GM21423 (cell line): Measurements from ENCODE around the gene DNM1.
A peak's percentile ranks its signal among the peaks of the same experiment; 100 is the strongest.

Experiments
- ATAC-seq: cut with Tn5 transposase; IDR thresholded peaks from one replicate; pipeline ENCODE4 v1.9.1; 2021; ENCODE audit warnings: mild to moderate bottlenecking, moderate library complexity; ENCODE audit not compliant: unreplicated experiment

The DNM1 gene

GRCh38 chr9:128204858-128205257, 1.7 kb downstream of the DNM1 start:
- ATAC-seq: no peak

GRCh38 chr9:128205296-128205944, 2.2 kb downstream of the DNM1 start:
- no peak for ATAC-seq

GRCh38 chr9:128206484-128206883, 3.3 kb downstream of the DNM1 start:
- no peak for ATAC-seq

- ATAC-seq: no peak
Measured at GRCh38 chr9:128206916-128207910, 4.0 kb downstream of the DNM1 start.

- ATAC-seq: no peak
Measured at GRCh38 chr9:128208386-128208785, 5.2 kb downstream of the DNM1 start.

- ATAC-seq: no peak
Measured at GRCh38 chr9:128208946-128209669, 5.9 kb downstream of the DNM1 start.

GRCh38 chr9:128211186-128211980, 8.2 kb downstream of the DNM1 start:
- no peak for ATAC-seq

GRCh38 chr9:128211981-128212281, 8.8 kb downstream of the DNM1 start:
- no peak for ATAC-seq

- no peak for ATAC-seq
Measured at GRCh38 chr9:128213746-128214497, 10.7 kb downstream of the DNM1 start.

GRCh38 chr9:128214571-128215490, 11.7 kb downstream of the DNM1 start:
- no peak for ATAC-seq

GRCh38 chr9:128215491-128216409, 12.6 kb downstream of the DNM1 start:
- ATAC-seq: no peak

- no peak for ATAC-seq
Measured at GRCh38 chr9:128216781-128217553, 13.8 kb downstream of the DNM1 start.

GRCh38 chr9:128218172-128218517, 15.0 kb downstream of the DNM1 start:
- ATAC-seq: no peak

GRCh38 chr9:128218518-128219389, 15.6 kb downstream of the DNM1 start:
- peak; percentile 91 for ATAC-seq

- no peak for ATAC-seq
Measured at GRCh38 chr9:128219831-128220230, 16.7 kb downstream of the DNM1 start.

GRCh38 chr9:128222026-128222425, 18.8 kb downstream of the DNM1 start:
- ATAC-seq: no peak
